OCI-LY3 (cell line): ENCODE results near the gene NEB.

Source experiments
- CTCF ChIP-seq: fragments of 200-600, 300-600 bp; sonication (generic); IDR thresholded peaks from 2 replicates; pipeline ENCODE4 v1.5.1; 2014; ENCODE audit warnings: antibody characterized with exemption, low read length, low read depth
- EZH2phosphoT487 ChIP-seq: fragments of 200-600 bp; shearing (Covaris generic); IDR thresholded peaks from 2 replicates; pipeline ENCODE4 v1.6.1; 2018; ENCODE audit warnings: antibody characterized with exemption, mixed run types, low read depth

- TF ChIP-seq CTCF: no peak
- TF ChIP-seq EZH2phosphoT487: no peak
Observed at GRCh38 chr2:151624271-151624670, 110.0 kb downstream of the NEB start.
